Tibial nerve (tissue), 4 donors: ENCODE measurements around the gene AKT3. TPM values are rescaled to one million over a fixed set of nuclear protein-coding genes. Genes with fewer than 3 reads are reported as not detected.

Experiments
- DNase-seq, 2 donors: peaks; one replicate each; pipeline ENCODE4 v3.0.0-alpha.2; 2019; ENCODE audit warnings: low spot score in 2 of 2
- H3K27ac ChIP-seq, 4 donors: fragments of 200-600 bp; sonication (generic) in 3 of 4; one replicate each; pipeline ENCODE4 v1.5.1; 2017 to 2019; ENCODE audit warnings: mild to moderate bottlenecking in 1 of 4
- H3K27me3 ChIP-seq, 2 donors: fragments of 200-600 bp; sonication (generic) in 1 of 2; one replicate each; pipeline versions ENCODE4 v1.5.1 to v1.6.0; 2017 to 2019
- H3K36me3 ChIP-seq, 3 donors: fragments of 200-600 bp; sonication (generic); one replicate each; pipeline ENCODE4 v1.5.1; 2018 to 2019
- H3K4me1 ChIP-seq, 4 donors: fragments of 200-600 bp; sonication (generic) in 3 of 4; one replicate each; pipeline ENCODE4 v1.5.1; 2017 to 2019
- H3K4me3 ChIP-seq, 4 donors: fragments of 200-600 bp; sonication (generic) in 3 of 4; one replicate each; pipeline ENCODE4 v1.5.1; 2017 to 2019; ENCODE audit warnings: mild to moderate bottlenecking in 1 of 4, moderate library complexity in 1 of 4
- H3K9me3 ChIP-seq, 4 donors: fragments of 200-600 bp; sonication (generic) in 3 of 4; one replicate each; pipeline ENCODE4 v1.5.1; 2017 to 2019
- CTCF ChIP-seq, 5 experiments: fragments of 200-600 bp in 3 of 5; fragments of 450-650 bp in 2 of 5; sonication (generic) in 3 of 5; IDR thresholded peaks; one replicate each; pipeline ENCODE4 v1.5.1; 2016 to 2019; ENCODE audit warnings: antibody characterized with exemption in 5 of 5, mild to moderate bottlenecking in 3 of 5, moderate library complexity in 2 of 5
- EP300 ChIP-seq, 2 donors: sonication (generic); formaldehyde crosslinking; IDR thresholded peaks; one replicate each; pipeline ENCODE4 v1.6.1; 2017; ENCODE audit warnings: antibody characterized with exemption in 2 of 2, mild to moderate bottlenecking in 1 of 2
- POLR2A ChIP-seq, 2 donors: fragments of 450-650 bp; IDR thresholded peaks; one replicate each; pipeline ENCODE4 v1.6.1; 2017; ENCODE audit warnings: antibody characterized with exemption in 2 of 2, mild to moderate bottlenecking in 2 of 2, moderate library complexity in 2 of 2
- WGBS, 2 donors: methylation state at CpG; one replicate each; pipeline ENCODE4 v1.1.5; 2018; 5-methylcytosine and 5-hydroxymethylcytosine counted together
- total RNA-seq, 4 donors: library from RNA; depleted of rRNA; stranded (reverse); fragments of >200 nt; gene quantifications; one replicate each; pipeline ENCODE4 v1.1.0, GENCODE V29; 2016

AKT3 gene
- total RNA-seq, 4 donors from 2014 or later: 58.8 to 76.0 (median 69.2) TPM

GRCh38 chr1:243496806-243497205 lies 353.2 kb downstream of the AKT3 start:
- H3K9me3 ChIP-seq: no peaks in the 10 kb centered on the region
- WGBS, 2 donors: 89 to 94% methylated on average over 11 of the region's 11 CpGs
- peaks cover 0 to 20% (median 9%) of the 10 kb centered on the region in 4 donors for H3K4me1 ChIP-seq
- H3K4me3 ChIP-seq: no peak overlapping the region
- DNase-seq: no peak
- H3K27me3 ChIP-seq: no peaks in the 10 kb centered on the region
- H3K27ac ChIP-seq: peak overlapping the region in 2 of 4 donors; percentile 80 to 95
- peaks cover 0 to 37% (median 0%) of the 10 kb centered on the region in 3 donors for H3K36me3 ChIP-seq
- TF ChIP-seq EP300 (IDR thresholded peaks at IDR 0.05): no peak

- H3K27ac ChIP-seq: peak overlapping the region; percentile 45 to 95 (median 80)
- peaks cover 0 to 24% (median 9%) of the 10 kb centered on the region in 4 donors for H3K4me1 ChIP-seq
- WGBS, 2 donors: 46 to 49% methylated on average over 18 to 19 of the region's 19 CpGs
- peaks cover 0 to 37% (median 0%) of the 10 kb centered on the region in 3 donors for H3K36me3 ChIP-seq
- H3K4me3 ChIP-seq: no peak overlapping the region
- no peaks in the 10 kb centered on the region for H3K9me3 ChIP-seq
- TF ChIP-seq CTCF (IDR thresholded peaks at IDR 0.05) (no peak), EP300 (IDR thresholded peaks at IDR 0.05) (peak in 1 of 2 donors; percentile 6)
- no peak for DNase-seq
- H3K27me3 ChIP-seq: no peaks in the 10 kb centered on the region
Measured at GRCh38 chr1:243496187-243496646, 353.8 kb downstream of the AKT3 start.

- TF ChIP-seq POLR2A (IDR thresholded peaks at IDR 0.05): no peak
- peak in 1 of 2 donors; percentile 58 for TF ChIP-seq EP300 (IDR thresholded peaks at IDR 0.05)
- DNase-seq: no peak
- H3K27me3 ChIP-seq: no peaks in the 10 kb centered on the region
- H3K27ac ChIP-seq: peak overlapping the region in 3 of 4 donors; percentile 79 to 95 (median 80)
- no peak overlapping the region for H3K4me3 ChIP-seq
- H3K36me3 ChIP-seq: peaks cover 0 to 37% (median 0%) of the 10 kb centered on the region in 3 donors
- no peaks in the 10 kb centered on the region for H3K9me3 ChIP-seq
- 73 to 75% methylated on average over 19 to 24 of the region's 24 CpGs for WGBS, 2 donors
- peaks cover 0 to 27% (median 9%) of the 10 kb centered on the region in 4 donors for H3K4me1 ChIP-seq
Measured at GRCh38 chr1:243495442-243496186, 354.4 kb downstream of the AKT3 start.

GRCh38 chr1:243494741-243495431 lies 355.2 kb downstream of the AKT3 start:
- Histone ChIP-seq H3K27me3 (no peaks in the 10 kb centered on the region), H3K9me3 (no peaks in the 10 kb centered on the region), H3K36me3 (peaks cover 0 to 42% (median 0%) of the 10 kb centered on the region in 3 donors), H3K27ac (peak overlapping the region in 3 of 4 donors; percentile 79 to 95 (median 80)), H3K4me3 (no peak overlapping the region), H3K4me1 (peaks cover 0 to 34% (median 9%) of the 10 kb centered on the region in 4 donors)
- no peak for DNase-seq
- TF ChIP-seq CTCF (IDR thresholded peaks at IDR 0.05): no peak
- no peak for TF ChIP-seq POLR2A (IDR thresholded peaks at IDR 0.05)
- no peak for TF ChIP-seq EP300 (IDR thresholded peaks at IDR 0.05)
- 83 to 90% methylated on average over 15 of the region's 15 CpGs for WGBS, 2 donors

GRCh38 chr1:243493156-243494129 lies 356.6 kb downstream of the AKT3 start:
- 81 to 93% methylated on average over 14 of the region's 14 CpGs for WGBS, 2 donors

More at GRCh38 chr1:243493156-243494129, 356.6 kb downstream of the AKT3 start:
- TF ChIP-seq POLR2A (IDR thresholded peaks at IDR 0.05) (no peak), CTCF (IDR thresholded peaks at IDR 0.05) (no peak), EP300 (IDR thresholded peaks at IDR 0.05) (no peak)
- DNase-seq: no peak
- Histone ChIP-seq H3K27ac (no peak overlapping the region), H3K27me3 (no peaks in the 10 kb centered on the region), H3K4me3 (no peak overlapping the region), H3K4me1 (peaks cover 0 to 46% (median 9%) of the 10 kb centered on the region in 4 donors), H3K9me3 (no peaks in the 10 kb centered on the region), H3K36me3 (peaks cover 0 to 38% (median 0%) of the 10 kb centered on the region in 3 donors)
